Parathyroid adenoma (tissue), 2 donors: ENCODE data around the gene NFIC.

Source experiments
- H2AFZ ChIP-seq: fragments of 300-600 bp; sonication (generic); one replicate; pipeline ENCODE4 v1.7.0; 2017; ENCODE audit warnings: antibody characterized with exemption, mild to moderate bottlenecking
- H3K27ac ChIP-seq: fragments of 300-600 bp; sonication (generic); one replicate; pipeline ENCODE4 v1.7.0; 2017
- H3K27me3 ChIP-seq: fragments of 300-600 bp; sonication (generic); one replicate; pipeline ENCODE4 v1.7.0; 2017; ENCODE audit warnings: low read length; ENCODE audit not compliant: control insufficient read depth, insufficient read depth
- H3K36me3 ChIP-seq: fragments of 300-600 bp; sonication (generic); one replicate; pipeline ENCODE4 v1.7.0; 2017; ENCODE audit warnings: low read length; ENCODE audit not compliant: control insufficient read depth, insufficient read depth
- H3K4me1 ChIP-seq: fragments of 300-600 bp; sonication (generic); one replicate; pipeline ENCODE4 v1.7.0; 2017; ENCODE audit warnings: control low read depth
- H3K4me2 ChIP-seq: fragments of 300-600 bp; sonication (generic); one replicate; pipeline ENCODE4 v1.7.0; 2017; ENCODE audit warnings: low read length
- H3K4me3 ChIP-seq: fragments of 300-600 bp; sonication (generic); one replicate; pipeline ENCODE4 v1.7.0; 2017; ENCODE audit warnings: low read depth, low read length
- H3K79me2 ChIP-seq: fragments of 300-600 bp; sonication (generic); one replicate; pipeline ENCODE4 v1.7.0; 2017; ENCODE audit warnings: control low read depth
- H3K9ac ChIP-seq: fragments of 300-600 bp; sonication (generic); one replicate; pipeline ENCODE4 v1.7.0; 2017; ENCODE audit warnings: mild to moderate bottlenecking
- H3K9me3 ChIP-seq: fragments of 300-600 bp; sonication (generic); one replicate; pipeline ENCODE4 v1.7.0; 2017; ENCODE audit warnings: low read length; ENCODE audit not compliant: control insufficient read depth
- TF ChIP-seq, protein P1 (sequence below): fragments of 300-600 bp; sonication (generic); IDR thresholded peaks from one replicate; pipeline ENCODE4 v1.7.0; 2017; ENCODE audit warnings: antibody characterized with exemption, mild to moderate bottlenecking
- donor health status: primary hyperparathyroidism.

The NFIC gene

DNA sequence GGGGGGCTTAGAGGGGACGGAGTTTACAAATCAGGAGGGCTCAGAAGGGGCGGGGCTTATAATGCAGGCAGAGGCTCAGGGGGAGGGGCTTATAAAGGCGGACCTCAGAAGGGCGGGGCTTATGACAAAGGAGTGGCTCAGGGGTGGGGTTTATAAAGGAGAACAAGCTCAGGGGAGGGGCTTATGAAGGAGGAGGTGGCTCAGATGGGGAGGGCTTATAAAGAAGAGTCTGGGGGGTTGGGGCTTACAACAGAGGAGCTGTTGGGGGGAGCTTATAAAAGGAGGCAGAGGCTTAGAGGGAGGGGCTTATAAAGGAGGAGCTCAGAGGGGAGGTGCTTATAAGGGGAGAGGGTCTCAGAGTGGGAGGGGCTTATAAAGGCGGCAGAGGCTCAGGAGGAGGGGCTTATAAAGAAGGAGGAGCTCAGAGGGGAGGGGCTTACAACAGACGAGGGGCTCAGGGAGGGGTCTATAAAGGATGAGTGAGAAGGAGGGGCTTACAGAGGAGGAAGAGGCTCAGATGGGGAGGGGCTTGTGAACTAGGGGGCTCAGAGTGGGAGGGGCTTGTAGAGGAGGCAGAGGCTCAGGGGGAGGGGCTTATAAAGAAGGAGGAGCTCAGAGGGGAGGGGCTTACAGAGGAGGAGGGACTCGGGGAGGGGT is 112.9 kb downstream of the NFIC start:
- Histone ChIP-seq H3K9ac (no peak overlapping the region), H3K36me3 (no peaks in the 10 kb centered on the region), H3K4me3 (no peak overlapping the region)

DNA sequence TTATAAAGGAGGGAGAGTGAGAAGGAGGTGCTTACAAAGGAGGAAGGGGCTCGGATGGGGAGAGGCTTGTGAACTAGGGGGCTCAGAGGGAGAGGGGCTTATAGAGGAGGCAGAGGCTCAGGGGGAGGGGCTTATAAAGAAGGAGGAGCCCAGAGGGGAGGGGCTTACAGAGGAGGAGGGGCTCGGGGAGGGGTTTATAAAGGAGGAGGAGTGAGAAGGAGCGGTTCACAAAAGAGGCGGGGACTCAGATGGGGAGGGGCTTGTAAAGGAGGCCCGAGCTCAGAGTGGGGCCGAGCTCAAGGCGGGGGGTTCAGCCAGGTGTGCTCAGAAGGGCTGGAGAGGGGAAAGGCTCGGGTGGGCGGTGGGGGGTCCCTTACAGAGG is 113.4 kb downstream of the NFIC start:
- Histone ChIP-seq H3K36me3 (no peaks in the 10 kb centered on the region), H2AFZ (no peak overlapping the region), H3K27ac (no peak overlapping the region), H3K4me1 (no peaks in the 10 kb centered on the region), H3K4me3 (no peak overlapping the region), H3K27me3 (no peaks in the 10 kb centered on the region), H3K9me3 (no peaks in the 10 kb centered on the region), H3K79me2 (no peaks in the 10 kb centered on the region), H3K4me2 (no peak overlapping the region), H3K9ac (no peak overlapping the region)
- TF ChIP-seq, protein P1, sequence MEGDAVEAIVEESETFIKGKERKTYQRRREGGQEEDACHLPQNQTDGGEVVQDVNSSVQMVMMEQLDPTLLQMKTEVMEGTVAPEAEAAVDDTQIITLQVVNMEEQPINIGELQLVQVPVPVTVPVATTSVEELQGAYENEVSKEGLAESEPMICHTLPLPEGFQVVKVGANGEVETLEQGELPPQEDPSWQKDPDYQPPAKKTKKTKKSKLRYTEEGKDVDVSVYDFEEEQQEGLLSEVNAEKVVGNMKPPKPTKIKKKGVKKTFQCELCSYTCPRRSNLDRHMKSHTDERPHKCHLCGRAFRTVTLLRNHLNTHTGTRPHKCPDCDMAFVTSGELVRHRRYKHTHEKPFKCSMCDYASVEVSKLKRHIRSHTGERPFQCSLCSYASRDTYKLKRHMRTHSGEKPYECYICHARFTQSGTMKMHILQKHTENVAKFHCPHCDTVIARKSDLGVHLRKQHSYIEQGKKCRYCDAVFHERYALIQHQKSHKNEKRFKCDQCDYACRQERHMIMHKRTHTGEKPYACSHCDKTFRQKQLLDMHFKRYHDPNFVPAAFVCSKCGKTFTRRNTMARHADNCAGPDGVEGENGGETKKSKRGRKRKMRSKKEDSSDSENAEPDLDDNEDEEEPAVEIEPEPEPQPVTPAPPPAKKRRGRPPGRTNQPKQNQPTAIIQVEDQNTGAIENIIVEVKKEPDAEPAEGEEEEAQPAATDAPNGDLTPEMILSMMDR: no peak

More for the DNA sequence above, 112.9 kb downstream of the NFIC start:
- H3K79me2 ChIP-seq: no peaks in the 10 kb centered on the region
- TF ChIP-seq, protein P1: no peak
- no peaks in the 10 kb centered on the region for H3K27me3 ChIP-seq
- no peak overlapping the region for H2AFZ ChIP-seq
- H3K9me3 ChIP-seq: no peaks in the 10 kb centered on the region
- H3K4me1 ChIP-seq: no peaks in the 10 kb centered on the region
- no peak overlapping the region for H3K4me2 ChIP-seq
- H3K27ac ChIP-seq: no peak overlapping the region

DNA sequence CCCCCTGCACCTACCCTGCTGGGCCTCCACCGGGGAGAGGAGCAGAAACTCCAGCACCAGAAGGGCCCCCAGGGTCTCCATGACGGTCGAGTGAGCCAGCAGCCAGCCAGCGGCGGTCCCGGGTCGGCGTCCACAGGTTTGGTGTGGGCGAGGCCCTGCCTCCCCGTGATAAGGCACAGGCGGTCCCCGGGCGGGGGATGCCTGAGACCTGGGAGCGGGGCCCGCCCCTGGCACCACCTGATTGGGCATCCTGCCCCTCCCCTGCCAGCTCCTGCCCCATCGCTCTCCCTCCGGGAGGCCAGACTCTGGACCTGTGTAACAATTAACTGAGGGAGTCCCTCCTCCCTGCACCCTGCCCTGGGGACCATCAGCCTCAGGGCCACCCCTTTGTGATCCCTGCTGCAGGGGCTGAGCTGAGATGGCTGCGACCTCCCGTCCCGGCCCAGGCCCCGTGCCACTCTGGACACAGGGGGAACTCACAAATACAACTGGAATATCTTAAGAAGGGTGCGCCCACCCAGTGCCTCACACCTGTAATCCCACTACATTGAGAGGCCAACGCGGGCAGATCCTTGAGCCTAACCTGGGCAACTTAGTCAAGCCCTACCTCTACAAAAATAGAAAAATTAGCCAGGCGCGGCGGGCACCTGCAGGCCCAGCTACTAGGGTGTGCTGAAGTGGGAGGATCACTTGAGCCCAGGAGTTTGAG is 114.2 kb downstream of the NFIC start, which contains the start of gene SMIM24:
Gene SMIM24, minus strand, starts transcription at position 143 of the 709 bp plus-strand sequence. Its CDS starts 62 bp downstream, at position 81.
- H3K9ac ChIP-seq: no peak within 1 kb of the TSS
- no peak within 1 kb of the TSS for H3K27ac ChIP-seq

DNA sequence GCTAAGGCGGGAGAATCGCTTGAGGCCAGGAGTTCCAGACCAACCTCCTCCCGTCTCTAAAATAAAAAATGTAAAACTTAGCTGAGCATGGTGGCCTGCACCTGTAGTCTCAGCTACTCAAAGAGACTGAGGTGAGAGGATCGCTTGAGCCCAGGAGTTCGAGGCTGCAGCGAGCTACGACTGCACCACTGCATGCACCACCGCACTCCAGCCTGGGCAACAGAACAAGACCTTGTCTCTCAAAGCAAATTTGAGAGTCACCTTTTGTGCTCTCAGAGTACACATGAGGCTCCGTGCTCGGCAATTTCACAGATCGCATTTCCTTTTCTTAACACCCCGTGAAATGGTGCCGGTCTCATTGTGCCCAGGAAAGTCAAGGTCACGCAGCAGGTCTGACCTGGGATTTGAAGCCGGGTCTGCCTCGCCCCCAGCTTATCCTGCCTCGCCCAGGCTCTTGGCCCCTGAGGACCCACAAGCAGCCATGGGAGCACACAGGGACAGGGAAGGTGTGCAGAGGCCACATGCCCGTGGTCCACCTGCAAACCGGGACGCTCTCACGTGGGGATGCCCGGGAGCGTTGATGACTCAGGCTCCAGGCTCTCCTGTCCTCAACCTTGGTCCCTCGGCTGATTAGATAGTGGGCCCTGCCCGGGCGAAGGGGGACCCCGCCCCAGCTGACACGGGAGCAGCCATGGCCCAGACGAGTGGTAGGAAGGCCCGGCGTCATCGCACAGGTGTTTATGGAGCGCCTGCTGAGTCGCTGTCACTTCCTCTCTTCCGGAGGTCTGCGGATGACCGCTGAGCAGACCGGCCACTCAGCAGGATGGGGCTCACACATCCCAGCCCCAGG is 115.1 kb downstream of the NFIC start:
- no peaks in the 10 kb centered on the region for H3K36me3 ChIP-seq
- no peak overlapping the region for H2AFZ ChIP-seq
- no peaks in the 10 kb centered on the region for H3K9me3 ChIP-seq
- no peak overlapping the region for H3K4me2 ChIP-seq
- H3K27me3 ChIP-seq: no peaks in the 10 kb centered on the region
- H3K27ac ChIP-seq: no peak overlapping the region
- H3K4me3 ChIP-seq: no peak overlapping the region
- H3K79me2 ChIP-seq: no peaks in the 10 kb centered on the region
- H3K4me1 ChIP-seq: no peaks in the 10 kb centered on the region
- TF ChIP-seq, protein P1: no peak
- H3K9ac ChIP-seq: no peak overlapping the region

More for the DNA sequence above, 114.2 kb downstream of the NFIC start, which contains the start of gene SMIM24:
- Histone ChIP-seq H3K27me3 (no peaks in the 10 kb centered on the region), H3K4me1 (no peaks in the 10 kb centered on the region), H3K79me2 (no peaks in the 10 kb centered on the region), H3K4me2 (no peak within 1 kb of the TSS), H3K9me3 (no peaks in the 10 kb centered on the region), H2AFZ (no peak within 1 kb of the TSS), H3K36me3 (no peaks in the 10 kb centered on the region), H3K4me3 (no peak within 1 kb of the TSS)
- TF ChIP-seq, protein P1: no peak
